ENCODE results near the gene SCGN. TPM values are rescaled to one million over a fixed set of nuclear protein-coding genes. Genes with fewer than 3 reads are reported as not detected.

The SCGN gene
- polyA plus RNA-seq, 1 donor (not counting 4 experiments of a cell fraction or from before 2014, with no cell fraction given) = not detected

DNA sequence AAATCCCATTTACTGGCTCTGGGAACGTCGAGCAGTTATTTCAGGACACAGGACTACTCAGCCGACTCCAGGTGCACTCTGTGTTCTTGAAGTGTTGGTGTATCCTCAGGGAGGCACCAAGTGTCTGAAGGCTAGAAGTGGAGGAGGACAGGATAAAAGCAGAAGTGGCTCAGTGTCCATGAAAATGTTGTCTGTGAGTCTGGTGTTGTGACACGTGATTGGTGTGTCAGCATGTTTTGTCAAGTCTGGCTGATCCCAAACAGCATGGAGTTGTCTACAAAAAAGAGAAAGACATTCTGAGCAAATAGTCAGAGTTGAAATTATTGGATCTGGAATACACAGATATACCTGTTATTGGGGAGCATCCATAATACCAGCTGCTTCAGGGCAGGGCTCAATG lies 30.3 kb downstream of the SCGN start:
- H3K9ac ChIP-seq (ENCODE audit: control insufficient read depth, extremely low read depth, insufficient read depth, low read length) = no peak overlapping the region
- H3K27ac ChIP-seq (ENCODE audit: control insufficient read depth, insufficient read depth, low read length) = no peak overlapping the region
- no peaks in the 10 kb centered on the region for H3K4me1 ChIP-seq (ENCODE audit: control insufficient read depth, extremely low read depth, insufficient read depth, low read length)
- no peak for TF ChIP-seq EZH2 (IDR thresholded peaks at IDR 0.05; ENCODE audit: low read length)
- TF ChIP-seq, protein P1, sequence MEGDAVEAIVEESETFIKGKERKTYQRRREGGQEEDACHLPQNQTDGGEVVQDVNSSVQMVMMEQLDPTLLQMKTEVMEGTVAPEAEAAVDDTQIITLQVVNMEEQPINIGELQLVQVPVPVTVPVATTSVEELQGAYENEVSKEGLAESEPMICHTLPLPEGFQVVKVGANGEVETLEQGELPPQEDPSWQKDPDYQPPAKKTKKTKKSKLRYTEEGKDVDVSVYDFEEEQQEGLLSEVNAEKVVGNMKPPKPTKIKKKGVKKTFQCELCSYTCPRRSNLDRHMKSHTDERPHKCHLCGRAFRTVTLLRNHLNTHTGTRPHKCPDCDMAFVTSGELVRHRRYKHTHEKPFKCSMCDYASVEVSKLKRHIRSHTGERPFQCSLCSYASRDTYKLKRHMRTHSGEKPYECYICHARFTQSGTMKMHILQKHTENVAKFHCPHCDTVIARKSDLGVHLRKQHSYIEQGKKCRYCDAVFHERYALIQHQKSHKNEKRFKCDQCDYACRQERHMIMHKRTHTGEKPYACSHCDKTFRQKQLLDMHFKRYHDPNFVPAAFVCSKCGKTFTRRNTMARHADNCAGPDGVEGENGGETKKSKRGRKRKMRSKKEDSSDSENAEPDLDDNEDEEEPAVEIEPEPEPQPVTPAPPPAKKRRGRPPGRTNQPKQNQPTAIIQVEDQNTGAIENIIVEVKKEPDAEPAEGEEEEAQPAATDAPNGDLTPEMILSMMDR (optimal IDR thresholded peaks at IDR 0.05 in 1 of 3, IDR thresholded peaks at IDR 0.05 in 1 of 3, conservative IDR thresholded peaks at IDR 0.05 in 1 of 3; ENCODE audit: extremely low read depth in 1 of 3, insufficient read depth in 2 of 3, low read length in 3 of 3) = no peak
- no peak overlapping the region for H2AFZ ChIP-seq (ENCODE audit: control insufficient read depth, low read length)
- no peaks in the 10 kb centered on the region for H3K27me3 ChIP-seq (ENCODE audit: control insufficient read depth, extremely low read depth, insufficient read depth, low read length)
- no peaks in the 10 kb centered on the region for H3K79me2 ChIP-seq (ENCODE audit: control insufficient read depth, insufficient read depth, low read length)
- no peak overlapping the region for H3K4me2 ChIP-seq (ENCODE audit: control insufficient read depth, extremely low read depth, insufficient read depth, low read depth, low read length)
- FAIRE-seq (no peak), DNase-seq (ENCODE audit: low read depth, low spot score) (no peak)
- H3K9me1 ChIP-seq (ENCODE audit: control insufficient read depth, extremely low read depth, insufficient read depth, low read length) = no peaks in the 10 kb centered on the region
- H3K4me3 ChIP-seq (ENCODE audit: control insufficient read depth in 2 of 3, extremely low read depth in 1 of 3, insufficient read depth in 2 of 3, low read depth in 1 of 3, low read length in 3 of 3) = no peak overlapping the region
- H4K20me1 ChIP-seq (ENCODE audit: control insufficient read depth, extremely low read depth, insufficient read depth, low read length) = no peaks in the 10 kb centered on the region
- no peaks in the 10 kb centered on the region for H3K9me3 ChIP-seq (ENCODE audit: control insufficient read depth, low read depth, low read length)
- dilution Hi-C loops (cut with MboI; ENCODE audit: extremely low pct_ligation_motif_present, low sequenced_read_pairs) = loop anchor here (5.0 kb wide), 1 partner anchor 95 kb away; no protein-coding TSS in a partner anchor
- H3K36me3 ChIP-seq (ENCODE audit: control insufficient read depth in 2 of 2, extremely low read depth in 1 of 2, insufficient read depth in 2 of 2, low read length in 2 of 2) = no peaks in the 10 kb centered on the region

GRCh38 chr6:25684565-25684964 lies 32.5 kb downstream of the SCGN start:
- DNase-seq (ENCODE audit: low read depth, low spot score) = no peak
- Histone ChIP-seq H3K79me2 (ENCODE audit: control insufficient read depth, insufficient read depth, low read length) (no peaks in the 10 kb centered on the region), H3K9me1 (ENCODE audit: control insufficient read depth, extremely low read depth, insufficient read depth, low read length) (no peaks in the 10 kb centered on the region), H3K27me3 (ENCODE audit: control insufficient read depth, extremely low read depth, insufficient read depth, low read length) (no peaks in the 10 kb centered on the region), H3K36me3 (ENCODE audit: control insufficient read depth in 2 of 2, extremely low read depth in 1 of 2, insufficient read depth in 2 of 2, low read length in 2 of 2) (no peaks in the 10 kb centered on the region), H3K4me3 (ENCODE audit: control insufficient read depth in 2 of 3, extremely low read depth in 1 of 3, insufficient read depth in 2 of 3, low read depth in 1 of 3, low read length in 3 of 3) (no peak overlapping the region), H3K9ac (ENCODE audit: control insufficient read depth, extremely low read depth, insufficient read depth, low read length) (no peak overlapping the region), H3K27ac (ENCODE audit: control insufficient read depth, insufficient read depth, low read length) (no peak overlapping the region), H2AFZ (ENCODE audit: control insufficient read depth, low read length) (no peak overlapping the region), H3K4me1 (ENCODE audit: control insufficient read depth, extremely low read depth, insufficient read depth, low read length) (no peaks in the 10 kb centered on the region), H4K20me1 (ENCODE audit: control insufficient read depth, extremely low read depth, insufficient read depth, low read length) (no peaks in the 10 kb centered on the region), H3K4me2 (ENCODE audit: control insufficient read depth, extremely low read depth, insufficient read depth, low read depth, low read length) (no peak overlapping the region), H3K9me3 (ENCODE audit: control insufficient read depth, low read depth, low read length) (no peaks in the 10 kb centered on the region)
- TF ChIP-seq, protein P1 (optimal IDR thresholded peaks at IDR 0.05 in 1 of 3, IDR thresholded peaks at IDR 0.05 in 1 of 3, conservative IDR thresholded peaks at IDR 0.05 in 1 of 3; ENCODE audit: extremely low read depth in 1 of 3, insufficient read depth in 2 of 3, low read length in 3 of 3) = no peak
- no peak for TF ChIP-seq EZH2 (IDR thresholded peaks at IDR 0.05; ENCODE audit: low read length)
- dilution Hi-C loops (cut with MboI; ENCODE audit: extremely low pct_ligation_motif_present, low sequenced_read_pairs) = loop anchor here (5.0 kb wide), 1 partner anchor 93 kb away; no protein-coding TSS in a partner anchor
- no peak for FAIRE-seq
